ENCODE measurements around the gene PRIM1.
"Not testable (repeated sequence)": the region's sequence is repeated elsewhere in the genome, so short reads cannot be mapped to it uniquely, and the experiment has no call there.

Gene PRIM1

GRCh38 chr12:56751712-56752598 is at the start of gene PRIM1:
Gene PRIM1, minus strand, starts transcription at chr12:56752323. Its CDS starts 25 bp downstream, at chr12:56752298.
- Histone ChIP-seq H3K27ac (peak within 1 kb of the TSS in 20 of 21 experiments; percentile 0 to 80 (median 54)), H3K4me3 (peak within 1 kb of the TSS; percentile 42 to 75 (median 69))

GRCh38 chr12:56800221-56800620 is 48.1 kb upstream of the PRIM1 start:
- Histone ChIP-seq H3K4me3 (no peak overlapping the region), H3K27ac (no peak overlapping the region)

GRCh38 chr12:56799345-56799744 is 47.2 kb upstream of the PRIM1 start:
- not testable (repeated sequence) for H3K27ac ChIP-seq

GRCh38 chr12:56795791-56796190 is 43.7 kb upstream of the PRIM1 start:
- H3K27ac ChIP-seq, H3K4me3 ChIP-seq: not testable (repeated sequence)

More at GRCh38 chr12:56799345-56799744, 47.2 kb upstream of the PRIM1 start:
- not testable (repeated sequence) for H3K4me3 ChIP-seq

GRCh38 chr12:56795046-56795562 is 43.0 kb upstream of the PRIM1 start:
- not testable (repeated sequence) for H3K4me3 ChIP-seq, H3K27ac ChIP-seq

- H3K27ac ChIP-seq, H3K4me3 ChIP-seq: not testable (repeated sequence)
Measured at GRCh38 chr12:56793124-56793523, 41.0 kb upstream of the PRIM1 start.

- no peak overlapping the region for H3K27ac ChIP-seq
- H3K4me3 ChIP-seq = no peak overlapping the region
Measured at GRCh38 chr12:56792678-56793077, 40.6 kb upstream of the PRIM1 start.

GRCh38 chr12:56789429-56789828 is 37.3 kb upstream of the PRIM1 start:
- H3K4me3 ChIP-seq, H3K27ac ChIP-seq: not testable (repeated sequence)

- Histone ChIP-seq H3K4me3 (no peak overlapping the region), H3K27ac (no peak overlapping the region)
Measured at GRCh38 chr12:56787498-56787897, 35.4 kb upstream of the PRIM1 start.

- H3K4me3 ChIP-seq = no peak overlapping the region
Measured at GRCh38 chr12:56785874-56786273, 33.8 kb upstream of the PRIM1 start.

GRCh38 chr12:56785141-56785865 is 33.2 kb upstream of the PRIM1 start:
- no peak overlapping the region for H3K27ac ChIP-seq
- H3K4me3 ChIP-seq = no peak overlapping the region

More at GRCh38 chr12:56785874-56786273, 33.8 kb upstream of the PRIM1 start:
- H3K27ac ChIP-seq = no peak overlapping the region

GRCh38 chr12:56781726-56782125 is 29.6 kb upstream of the PRIM1 start:
- Histone ChIP-seq H3K4me3 (no peak overlapping the region), H3K27ac (no peak overlapping the region)

- no peak overlapping the region for H3K4me3 ChIP-seq
- H3K27ac ChIP-seq = no peak overlapping the region
Measured at GRCh38 chr12:56778756-56779155, 26.6 kb upstream of the PRIM1 start.

- H3K4me3 ChIP-seq = no peak overlapping the region
- no peak overlapping the region for H3K27ac ChIP-seq
Measured at GRCh38 chr12:56776654-56777053, 24.5 kb upstream of the PRIM1 start.

GRCh38 chr12:56775638-56776037 is 23.5 kb upstream of the PRIM1 start:
- H3K4me3 ChIP-seq = no peak overlapping the region
- H3K27ac ChIP-seq = no peak overlapping the region

- no peak overlapping the region for H3K4me3 ChIP-seq
- H3K27ac ChIP-seq = no peak overlapping the region
Measured at GRCh38 chr12:56773113-56773512, 21.0 kb upstream of the PRIM1 start.

- Histone ChIP-seq H3K27ac (no peak overlapping the region), H3K4me3 (no peak overlapping the region)
Measured at GRCh38 chr12:56772625-56773024, 20.5 kb upstream of the PRIM1 start.

GRCh38 chr12:56769868-56770267 is 17.7 kb upstream of the PRIM1 start:
- no peak overlapping the region for H3K27ac ChIP-seq
- no peak overlapping the region for H3K4me3 ChIP-seq

- H3K27ac ChIP-seq = no peak overlapping the region
Measured at GRCh38 chr12:56768424-56768823, 16.3 kb upstream of the PRIM1 start.

GRCh38 chr12:56766535-56766934 is 14.4 kb upstream of the PRIM1 start:
- no peak overlapping the region for H3K4me3 ChIP-seq
- no peak overlapping the region for H3K27ac ChIP-seq

More at GRCh38 chr12:56768424-56768823, 16.3 kb upstream of the PRIM1 start:
- no peak overlapping the region for H3K4me3 ChIP-seq

Measured in skin epidermis (tissue), 12 donors.